Breast epithelium (tissue), 4 donors: ENCODE measurements around the gene PRLR. TPM values are rescaled to one million over a fixed set of nuclear protein-coding genes. Genes with fewer than 3 reads are reported as not detected.
A peak's percentile ranks its signal among the peaks of the same experiment; 100 is the strongest.

ENCODE experiments used
- DNase-seq, 2 donors: peaks; one replicate each; pipeline ENCODE4 v3.0.0-alpha.2; 2019; ENCODE audit warnings: low spot score in 2 of 2
- H3K27ac ChIP-seq, 2 donors: fragments of 200-600 bp; sonication (generic) in 1 of 2; one replicate each; pipeline ENCODE4 v1.5.1; 2016 to 2019; ENCODE audit warnings: mild to moderate bottlenecking in 1 of 2
- H3K27me3 ChIP-seq, 2 donors: fragments of 200-600 bp; sonication (generic) in 1 of 2; one replicate each; pipeline versions ENCODE4 v1.5.1 to v1.6.0; 2017 to 2019; ENCODE audit warnings: control low read depth in 1 of 2, mild to moderate bottlenecking in 1 of 2
- H3K36me3 ChIP-seq: fragments of 200-600 bp; one replicate; pipeline ENCODE4 v1.5.1; 2019
- H3K4me1 ChIP-seq, 2 donors: fragments of 200-600 bp; sonication (generic); one replicate each; pipeline ENCODE4 v1.5.1; 2016 to 2019; ENCODE audit warnings: control low read depth in 1 of 2
- H3K4me3 ChIP-seq, 3 donors: fragments of 200-600 bp; sonication (generic); 1 replicate in 2 of 3; 2 replicates in 1 of 3; pipeline ENCODE4 v1.5.1; 2016 to 2019; ENCODE audit warnings: mild to moderate bottlenecking in 3 of 3, moderate library complexity in 2 of 3
- H3K9me3 ChIP-seq, 2 donors: fragments of 200-600 bp; sonication (generic) in 1 of 2; one replicate each; pipeline ENCODE4 v1.5.1; 2016 to 2019; ENCODE audit warnings: control low read depth in 1 of 2
- CTCF ChIP-seq, 3 donors: fragments of 450-650 bp; IDR thresholded peaks; one replicate each; pipeline ENCODE4 v1.5.1; 2016 to 2017; ENCODE audit warnings: antibody characterized with exemption in 3 of 3, mild to moderate bottlenecking in 3 of 3, moderate library complexity in 3 of 3
- POLR2A ChIP-seq: fragments of 450-650 bp; IDR thresholded peaks from one replicate; pipeline ENCODE4 v1.6.1; 2016; ENCODE audit warnings: antibody characterized with exemption, mild to moderate bottlenecking, moderate library complexity
- POLR2AphosphoS5 ChIP-seq, 3 donors: sonication (generic); formaldehyde crosslinking; IDR thresholded peaks; one replicate each; pipeline ENCODE4 v1.6.1; 2017; ENCODE audit warnings: antibody characterized with exemption in 3 of 3
- intact Hi-C: fragments of 100-400 bp; cut with DNase I; formaldehyde crosslinking; loops from one replicate; pipeline ENCODE4 v1.15.1; 2023; ENCODE audit warnings: low total_unique reads
- total RNA-seq, 3 donors: library from RNA; depleted of rRNA; stranded (reverse); fragments of >200 nt; gene quantifications; one replicate each; pipeline ENCODE4 v1.1.0, GENCODE V29; 2016

Gene PRLR
- total RNA-seq, 3 donors from 2014 or later = 2.6 to 78.0 (median 28.8) TPM

DNA sequence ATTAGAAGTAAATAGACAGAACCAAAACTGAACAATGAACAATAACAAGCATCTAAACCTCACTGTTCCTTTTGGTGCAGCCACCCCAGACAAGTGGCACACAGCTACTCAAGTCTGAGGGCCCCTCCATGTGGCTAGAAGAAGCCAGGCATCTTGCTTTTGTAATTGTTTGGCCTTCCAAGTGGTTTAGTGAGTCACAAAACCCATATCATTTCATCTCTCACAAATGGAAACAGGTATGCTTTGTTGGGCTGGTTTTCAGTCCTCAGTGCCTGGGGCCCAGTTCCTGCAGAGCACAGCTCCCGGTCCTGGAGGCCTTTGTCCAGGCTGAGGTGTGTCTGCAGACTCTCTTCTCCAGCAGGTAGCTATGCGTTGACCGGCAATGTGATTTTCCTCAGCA, 16.7 kb downstream of the PRLR start:
- H3K36me3 ChIP-seq = no peaks in the 10 kb centered on the region
- DNase-seq = peak; percentile 72 to 85
- H3K4me1 ChIP-seq = no peaks in the 10 kb centered on the region
- intact Hi-C loops = no loop called here
- TF ChIP-seq POLR2A = no peak
- TF ChIP-seq POLR2AphosphoS5 (IDR thresholded peaks at IDR 0.05) = peak in 2 of 3 donors; percentile 30 to 58
- peak in 2 of 3 donors; percentile 46 to 53 for TF ChIP-seq CTCF (IDR thresholded peaks at IDR 0.05)
- H3K4me3 ChIP-seq = no peak overlapping the region
- no peaks in the 10 kb centered on the region for H3K27me3 ChIP-seq
- no peaks in the 10 kb centered on the region for H3K9me3 ChIP-seq
- peak overlapping the region; percentile 19 to 56 for H3K27ac ChIP-seq

DNA sequence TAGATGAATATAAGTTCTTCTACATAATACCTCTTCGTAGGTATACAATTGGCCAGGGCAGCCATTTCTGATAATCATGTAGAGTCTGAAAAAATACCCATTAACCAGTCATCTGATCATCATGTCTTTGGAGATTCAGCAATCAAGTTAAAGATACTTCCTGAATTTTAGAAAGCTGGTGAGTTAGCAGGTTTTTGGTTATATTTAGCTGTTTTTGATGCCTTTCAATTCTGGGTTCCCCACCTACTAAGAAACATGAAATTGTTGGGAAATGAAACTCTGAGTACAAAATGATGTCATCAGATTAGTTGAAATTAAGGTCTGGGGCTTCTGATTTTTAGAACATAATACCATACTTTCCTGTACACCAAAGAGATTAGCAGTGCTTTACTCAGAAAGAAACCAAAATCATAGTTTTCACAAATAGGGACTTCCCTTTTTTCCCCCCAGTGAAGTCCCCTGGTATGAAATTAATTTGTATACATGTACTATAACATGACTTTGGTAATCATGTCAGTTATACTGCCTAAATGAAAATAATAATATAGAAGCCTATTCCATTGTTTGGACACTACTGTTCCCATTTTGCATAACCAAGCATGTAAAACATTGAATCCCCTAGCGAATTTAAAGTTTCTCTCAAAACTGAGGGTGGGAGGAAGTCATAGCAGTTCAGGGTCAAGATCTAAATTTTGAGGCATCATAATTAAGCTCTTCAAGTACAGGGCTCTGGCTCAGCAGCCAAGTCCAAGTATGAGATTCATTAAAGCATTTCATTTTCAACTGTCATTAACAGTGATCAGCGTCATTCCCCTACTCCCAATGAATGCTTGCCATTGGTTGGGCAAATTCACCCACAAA, 17.9 kb downstream of the PRLR start:
- Histone ChIP-seq H3K9me3 (no peaks in the 10 kb centered on the region), H3K4me1 (no peaks in the 10 kb centered on the region), H3K4me3 (no peak overlapping the region), H3K27me3 (no peaks in the 10 kb centered on the region), H3K36me3 (no peaks in the 10 kb centered on the region), H3K27ac (peak overlapping the region; percentile 30 to 38)
- intact Hi-C loops = no loop called here
- TF ChIP-seq POLR2AphosphoS5 (IDR thresholded peaks at IDR 0.05) (no peak), POLR2A (no peak), CTCF (IDR thresholded peaks at IDR 0.05) (no peak)
- DNase-seq = no peak

DNA sequence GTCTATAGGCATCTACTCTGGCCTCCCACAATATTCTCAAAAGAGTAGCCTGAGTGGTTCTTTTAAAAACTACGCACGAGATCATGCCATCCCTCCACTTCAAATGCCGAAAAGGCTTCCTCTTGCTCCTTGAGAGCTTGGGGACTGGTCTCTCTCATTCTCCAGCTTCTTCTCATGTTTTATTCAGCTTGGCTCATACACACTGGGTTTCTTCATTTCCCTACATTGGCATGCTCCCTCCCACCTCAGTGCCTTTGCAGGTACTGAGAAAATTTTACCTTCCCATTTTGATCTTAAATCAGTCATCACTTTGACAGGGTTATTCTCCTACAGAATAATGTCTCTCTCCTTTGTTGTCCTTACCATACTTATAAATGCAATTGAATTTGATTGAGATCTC, 20.4 kb downstream of the PRLR start:
- no peak overlapping the region for H3K4me3 ChIP-seq
- H3K27me3 ChIP-seq = no peaks in the 10 kb centered on the region
- intact Hi-C loops = no loop called here
- no peak for DNase-seq
- H3K36me3 ChIP-seq = no peaks in the 10 kb centered on the region
- H3K9me3 ChIP-seq = no peaks in the 10 kb centered on the region
- H3K27ac ChIP-seq = no peak overlapping the region
- TF ChIP-seq POLR2A (no peak), CTCF (IDR thresholded peaks at IDR 0.05) (no peak), POLR2AphosphoS5 (IDR thresholded peaks at IDR 0.05) (no peak)
- no peaks in the 10 kb centered on the region for H3K4me1 ChIP-seq

- no peaks in the 10 kb centered on the region for H3K9me3 ChIP-seq
- TF ChIP-seq POLR2AphosphoS5 (IDR thresholded peaks at IDR 0.05) = no peak
- TF ChIP-seq POLR2A = no peak
- intact Hi-C loops = no loop called here
Measured at GRCh38 chr5:35205606-35206005, 24.7 kb downstream of the PRLR start.

GRCh38 chr5:35205186-35205585, 25.1 kb downstream of the PRLR start:
- intact Hi-C loops = no loop called here
- Histone ChIP-seq H3K36me3 (no peaks in the 10 kb centered on the region), H3K4me3 (no peak overlapping the region), H3K4me1 (no peaks in the 10 kb centered on the region), H3K27me3 (no peaks in the 10 kb centered on the region), H3K9me3 (no peaks in the 10 kb centered on the region), H3K27ac (no peak overlapping the region)
- TF ChIP-seq POLR2A (no peak), CTCF (IDR thresholded peaks at IDR 0.05) (no peak), POLR2AphosphoS5 (IDR thresholded peaks at IDR 0.05) (no peak)
- no peak for DNase-seq

More at GRCh38 chr5:35205606-35206005, 24.7 kb downstream of the PRLR start:
- Histone ChIP-seq H3K27me3 (no peaks in the 10 kb centered on the region), H3K4me1 (no peaks in the 10 kb centered on the region), H3K36me3 (no peaks in the 10 kb centered on the region), H3K4me3 (no peak overlapping the region), H3K27ac (no peak overlapping the region)
- DNase-seq = no peak
